SU-DHL-6 (cell line): ENCODE results near the gene RLF.

ENCODE experiments used
- CTCF ChIP-seq: fragments of 200-600 bp; sonication (generic); IDR thresholded peaks from one replicate; pipeline ENCODE4 v1.5.1; 2017; ENCODE audit warnings: antibody characterized with exemption, mild to moderate bottlenecking, low read length, moderate library complexity; ENCODE audit not compliant: insufficient read depth, poor library complexity, severe bottlenecking
- EZH2phosphoT487 ChIP-seq: fragments of 200-600 bp; sonication (generic), shearing (Covaris generic); conservative IDR thresholded peaks from 2 replicates; pipeline ENCODE4 v1.6.1; 2018; ENCODE audit warnings: mild to moderate bottlenecking, antibody characterized with exemption, low read length, moderate library complexity, mixed read lengths

GRCh38 chr1:40243351-40243750 lies 82.2 kb downstream of the RLF start:
- TF ChIP-seq CTCF (no peak), EZH2phosphoT487 (no peak)
